Spinal cord (tissue), 10 donors: ENCODE measurements around the gene FAM120B. TPM values are rescaled to one million over a fixed set of nuclear protein-coding genes. Genes with fewer than 3 reads are reported as not detected.

Experiments
- DNase-seq, 6 donors: peaks; one replicate each; pipeline versions ENCODE4 v3.0.0 to v3.0.0-alpha.2; 2013 to 2015; ENCODE audit warnings: low spot score in 6 of 6, low read depth in 4 of 6
- H3K27ac ChIP-seq: one replicate; pipeline ENCODE4 v1.5.1; 2013; ENCODE audit warnings: low read depth, low read length, control low read depth
- H3K27me3 ChIP-seq: one replicate; pipeline ENCODE4 v1.6.1; 2013; ENCODE audit warnings: low read length; ENCODE audit not compliant: control insufficient read depth, insufficient read depth
- H3K36me3 ChIP-seq: one replicate; pipeline ENCODE4 v1.6.1; 2013; ENCODE audit warnings: low read length; ENCODE audit not compliant: control insufficient read depth, insufficient read depth
- H3K4me1 ChIP-seq: one replicate; pipeline ENCODE4 v1.6.1; 2013; ENCODE audit warnings: low read length; ENCODE audit not compliant: control insufficient read depth, insufficient read depth
- H3K4me3 ChIP-seq: one replicate; pipeline ENCODE4 v1.5.1; 2013; ENCODE audit warnings: low read depth, low read length, control low read depth
- H3K9me3 ChIP-seq: one replicate; pipeline ENCODE4 v1.6.1; 2013; ENCODE audit warnings: low read length; ENCODE audit not compliant: control insufficient read depth, insufficient read depth
- WGBS: methylation state at CpG from one replicate; pipeline ENCODE4 v1.1.5; 2013; ENCODE audit warnings: missing lambda C conversion rate; ENCODE audit not compliant: insufficient coverage; 5-methylcytosine and 5-hydroxymethylcytosine counted together
- polyA plus RNA-seq, 2 donors: library from polyadenylated mRNA; unstranded; fragments of 120-200 nt; gene quantifications; one replicate each; pipeline ENCODE4 v1.2.1, GENCODE V29; 2013; ENCODE audit not compliant: insufficient read length in 2 of 2
- total RNA-seq, 2 donors: library from RNA; depleted of rRNA in 1 of 2; stranded (reverse); fragments of 120-200 nt in 1 of 2; fragments of >200 nt in 1 of 2; gene quantifications; one replicate each; pipeline versions ENCODE4 v1.2.3 to v1.2.4, GENCODE V29; 2013 to 2014
- donor health status: healthy.

Gene FAM120B
- total and polyA plus RNA-seq, 4 donors, result 29.0 to 40.2 (median 36.6) TPM

DNA sequence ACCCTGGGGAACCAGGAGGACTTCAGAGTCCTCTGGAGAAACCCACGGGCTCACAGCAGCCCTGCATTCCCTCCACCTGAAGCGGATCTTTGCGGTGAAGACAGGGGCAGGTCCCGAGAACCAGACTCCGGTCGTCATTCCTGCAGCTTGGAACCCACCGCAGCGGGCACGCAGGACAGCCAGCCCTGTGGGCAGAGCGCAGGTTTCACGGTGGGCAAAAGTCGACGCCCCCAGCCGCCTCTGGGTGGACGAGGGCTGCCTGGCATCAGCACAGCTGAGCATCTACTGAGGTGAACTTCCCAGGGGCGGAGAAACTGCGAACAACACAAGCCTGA lies 128.2 kb downstream of the FAM120B start:
- Histone ChIP-seq H3K9me3 (peaks cover 6% of the 10 kb centered on the region), H3K4me1 (peaks cover 26% of the 10 kb centered on the region), H3K36me3 (no peaks in the 10 kb centered on the region), H3K27ac (no peak overlapping the region), H3K27me3 (peaks cover 2% of the 10 kb centered on the region), H3K4me3 (no peak overlapping the region)
- no peak for DNase-seq
- 82% methylated on average over 17 of the region's 17 CpGs for WGBS

DNA sequence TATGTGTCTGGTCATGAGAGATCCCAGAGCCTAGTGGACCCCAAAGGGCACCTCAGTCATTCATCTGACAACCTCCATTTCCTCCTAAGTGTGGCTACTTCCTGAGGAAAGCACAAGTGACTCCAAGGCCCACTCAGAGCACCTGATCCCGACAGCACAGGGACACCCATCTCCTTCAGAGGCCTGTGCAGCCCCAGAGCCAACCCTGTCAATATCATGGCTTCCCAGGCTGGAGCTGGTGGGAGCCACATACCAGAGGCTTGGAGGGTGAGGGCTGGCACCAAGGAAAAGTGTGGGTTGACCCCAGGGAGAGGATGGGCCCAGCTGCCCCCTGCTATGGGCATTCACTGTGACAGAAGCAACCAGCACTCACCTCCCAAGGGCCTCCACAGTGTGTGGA lies 129.2 kb downstream of the FAM120B start:
- no peak overlapping the region for H3K4me3 ChIP-seq
- H3K36me3 ChIP-seq, result no peaks in the 10 kb centered on the region
- WGBS, result 90% methylated on average over 1 of the region's 1 CpG
- no peak for DNase-seq
- peaks cover 2% of the 10 kb centered on the region for H3K27me3 ChIP-seq
- peaks cover 28% of the 10 kb centered on the region for H3K4me1 ChIP-seq
- peaks cover 6% of the 10 kb centered on the region for H3K9me3 ChIP-seq
- no peak overlapping the region for H3K27ac ChIP-seq

DNA sequence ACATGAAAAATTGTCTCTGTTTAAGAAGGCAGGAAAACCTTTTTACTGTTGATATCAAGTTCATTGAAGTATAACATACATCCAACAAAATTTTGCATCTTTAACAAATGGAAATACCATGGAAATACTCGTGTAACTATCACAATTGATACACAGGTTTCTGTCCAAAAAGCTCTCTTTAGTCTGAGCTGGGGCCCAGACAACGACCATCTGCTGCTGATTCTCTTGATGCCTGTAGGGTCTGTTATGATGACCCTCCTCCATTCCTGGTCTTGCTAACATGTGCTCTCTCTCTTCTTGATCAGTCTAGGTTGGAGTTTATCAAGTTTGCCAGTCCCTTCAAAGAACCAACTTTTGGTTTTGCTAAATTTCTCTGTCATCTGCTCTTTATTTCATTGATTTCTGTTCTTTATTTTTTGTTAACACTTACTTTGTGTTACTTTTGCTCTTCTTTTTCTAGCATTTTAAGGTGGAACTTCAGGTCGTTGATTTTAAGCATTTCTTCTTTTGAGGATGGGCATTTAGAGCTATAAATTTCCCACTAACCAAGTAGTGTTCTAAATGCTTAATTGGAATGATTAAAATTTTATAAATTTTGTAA lies 129.8 kb downstream of the FAM120B start:
- WGBS, result 80% methylated on average over 2 of the region's 3 CpGs
- no peak for DNase-seq
- peaks cover 2% of the 10 kb centered on the region for H3K27me3 ChIP-seq

DNA sequence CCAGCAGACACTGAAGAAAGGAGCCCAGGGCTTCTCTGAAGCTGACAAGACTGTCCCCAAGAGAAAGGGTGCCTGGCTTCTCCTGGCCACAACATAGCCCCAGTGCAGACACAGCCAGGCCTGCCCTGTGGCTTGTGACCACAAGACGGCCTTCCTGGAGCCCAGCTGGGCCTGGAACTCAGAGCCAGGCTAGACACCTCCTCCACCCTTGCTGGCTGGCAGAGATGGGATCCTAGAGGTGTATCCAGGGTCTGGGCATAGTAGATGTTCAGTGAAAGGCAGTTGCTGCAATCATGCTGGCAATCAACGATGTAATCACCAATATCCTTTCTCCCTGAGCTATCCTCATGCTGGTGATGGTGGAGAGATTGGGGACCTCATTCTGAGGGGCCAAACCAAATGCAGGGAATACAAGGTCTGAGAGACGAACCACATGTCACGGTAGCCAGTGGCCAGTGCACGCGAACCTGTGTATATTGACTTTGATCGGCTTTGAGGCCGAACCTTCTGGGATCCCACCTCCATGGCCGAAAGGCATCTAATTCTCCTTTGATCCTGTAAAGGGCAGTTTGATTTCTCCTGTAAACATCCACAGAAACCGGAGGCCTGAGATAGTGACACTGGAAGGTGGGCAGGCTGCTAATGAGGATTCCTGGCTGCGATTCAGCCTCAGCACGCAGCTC lies 131.3 kb downstream of the FAM120B start:
- whole genome bisulfite sequencing, result 53% methylated on average over 6 of the region's 12 CpGs
- H3K27ac ChIP-seq, result no peak overlapping the region

More for the DNA sequence above, 129.8 kb downstream of the FAM120B start:
- Histone ChIP-seq H3K9me3 (peaks cover 6% of the 10 kb centered on the region), H3K4me3 (no peak overlapping the region), H3K36me3 (no peaks in the 10 kb centered on the region), H3K4me1 (peaks cover 28% of the 10 kb centered on the region), H3K27ac (no peak overlapping the region)

DNA sequence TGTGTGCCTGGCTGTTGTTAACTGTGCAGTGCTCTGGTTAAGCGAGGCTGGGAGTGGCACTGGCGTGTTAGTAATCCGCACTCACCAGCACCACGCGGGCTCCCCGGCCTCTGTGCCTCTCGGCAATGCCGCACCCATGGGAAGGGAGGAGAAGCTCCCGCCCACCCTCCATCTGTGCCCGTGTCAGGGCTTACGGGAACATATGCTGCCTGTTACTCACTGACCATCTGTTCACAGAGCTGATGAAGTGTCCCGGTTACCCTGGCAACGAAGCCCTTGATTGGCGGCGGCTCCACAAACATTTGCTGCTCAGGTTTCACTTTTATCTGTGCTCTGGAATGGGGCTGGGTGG lies 131.8 kb downstream of the FAM120B start:
- peaks cover 2% of the 10 kb centered on the region for H3K27me3 ChIP-seq
- H3K36me3 ChIP-seq, result no peaks in the 10 kb centered on the region
- DNase-seq, result peak; percentile 60 to 97 (median 68)
- H3K9me3 ChIP-seq, result peaks cover 6% of the 10 kb centered on the region
- WGBS, result 0% methylated on average over 15 of the region's 15 CpGs
- peak overlapping the region; percentile 26 for H3K4me3 ChIP-seq
- H3K27ac ChIP-seq, result no peak overlapping the region
- peaks cover 34% of the 10 kb centered on the region for H3K4me1 ChIP-seq

More for the DNA sequence above, 131.3 kb downstream of the FAM120B start:
- H3K27me3 ChIP-seq, result peaks cover 2% of the 10 kb centered on the region
- peaks cover 6% of the 10 kb centered on the region for H3K9me3 ChIP-seq
- H3K36me3 ChIP-seq, result no peaks in the 10 kb centered on the region
- DNase-seq, result no peak
- peaks cover 29% of the 10 kb centered on the region for H3K4me1 ChIP-seq
- H3K4me3 ChIP-seq, result peak overlapping the region; percentile 26

DNA sequence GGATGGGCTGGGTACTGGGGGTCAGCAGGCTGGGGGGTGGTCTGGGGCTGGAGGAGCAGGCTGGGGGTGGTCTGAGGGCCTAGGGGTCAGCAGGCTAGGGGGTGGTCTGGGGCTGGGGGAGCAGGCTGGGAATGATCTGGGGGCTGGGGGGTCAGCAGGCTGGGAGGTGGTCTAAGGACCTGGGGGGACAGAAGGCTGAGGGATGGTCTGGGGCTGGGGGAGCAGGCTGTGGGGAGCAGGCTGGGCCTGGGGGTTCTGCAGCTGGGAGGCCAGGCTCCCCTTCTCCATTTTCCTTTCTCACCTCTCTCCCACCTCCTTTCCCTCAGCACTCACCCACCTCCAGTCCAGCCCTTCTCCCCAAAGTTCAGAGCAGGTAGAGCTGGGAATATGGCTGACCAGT lies 132.3 kb downstream of the FAM120B start:
- no peaks in the 10 kb centered on the region for H3K36me3 ChIP-seq
- DNase-seq, result no peak
- peaks cover 6% of the 10 kb centered on the region for H3K9me3 ChIP-seq
- peaks cover 35% of the 10 kb centered on the region for H3K4me1 ChIP-seq
- no peak overlapping the region for H3K4me3 ChIP-seq
- H3K27ac ChIP-seq, result no peak overlapping the region
- H3K27me3 ChIP-seq, result peaks cover 2% of the 10 kb centered on the region

DNA sequence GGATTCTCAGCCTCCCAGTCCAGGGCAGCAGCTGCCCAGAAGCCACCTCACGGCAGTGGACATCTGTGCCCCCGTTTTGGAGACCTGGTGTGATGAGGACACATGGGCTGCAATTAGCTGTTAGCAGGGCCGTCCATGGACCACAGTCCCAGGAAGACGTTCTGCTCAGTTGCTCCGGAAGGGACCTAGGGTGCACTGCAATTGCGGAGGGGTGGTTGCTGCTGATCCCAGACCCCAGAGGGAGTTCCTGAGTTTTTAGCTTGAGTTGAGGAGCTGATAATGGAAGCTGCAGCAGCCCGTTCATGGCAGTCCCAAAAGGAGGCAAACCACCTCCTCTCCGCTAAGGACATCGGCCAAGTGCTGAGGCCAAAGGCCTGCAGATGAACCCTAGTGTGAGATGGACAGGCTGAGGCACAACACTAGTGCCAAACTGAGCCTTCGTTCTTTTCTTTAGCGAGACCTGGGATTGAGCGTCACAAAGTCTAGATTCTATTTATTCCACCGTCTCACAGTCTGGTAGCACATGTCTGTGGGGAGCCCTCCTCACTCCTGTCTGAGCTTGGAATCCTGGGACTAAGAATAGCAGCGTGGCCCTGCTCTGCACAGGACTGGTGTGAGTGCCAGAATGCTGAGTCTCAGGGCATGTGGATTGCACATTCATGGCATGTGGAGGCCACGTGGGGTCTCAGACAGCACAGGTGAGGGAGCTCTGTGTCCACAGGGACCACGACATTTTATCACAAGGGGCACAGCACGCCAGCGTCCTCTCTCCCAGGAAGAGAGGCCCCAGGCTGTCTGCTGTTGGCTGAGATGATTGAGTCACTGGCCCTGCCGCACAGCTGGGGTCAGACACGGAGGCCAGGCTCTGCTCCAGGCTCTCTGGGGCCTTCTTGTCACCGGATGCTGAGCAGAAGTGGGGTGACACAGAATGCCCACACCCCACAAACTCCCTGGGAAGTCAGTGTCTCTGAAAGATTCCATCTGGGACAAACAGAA lies 133.1 kb downstream of the FAM120B start:
- DNase-seq, result peak in 1 of 6 donors; percentile 51
- Histone ChIP-seq H3K9me3 (peaks cover 6% of the 10 kb centered on the region), H3K36me3 (no peaks in the 10 kb centered on the region), H3K4me1 (peaks cover 35% of the 10 kb centered on the region), H3K27me3 (peaks cover 2% of the 10 kb centered on the region), H3K27ac (no peak overlapping the region), H3K4me3 (no peak overlapping the region)
- WGBS, result 86% methylated on average over 20 of the region's 21 CpGs

DNA sequence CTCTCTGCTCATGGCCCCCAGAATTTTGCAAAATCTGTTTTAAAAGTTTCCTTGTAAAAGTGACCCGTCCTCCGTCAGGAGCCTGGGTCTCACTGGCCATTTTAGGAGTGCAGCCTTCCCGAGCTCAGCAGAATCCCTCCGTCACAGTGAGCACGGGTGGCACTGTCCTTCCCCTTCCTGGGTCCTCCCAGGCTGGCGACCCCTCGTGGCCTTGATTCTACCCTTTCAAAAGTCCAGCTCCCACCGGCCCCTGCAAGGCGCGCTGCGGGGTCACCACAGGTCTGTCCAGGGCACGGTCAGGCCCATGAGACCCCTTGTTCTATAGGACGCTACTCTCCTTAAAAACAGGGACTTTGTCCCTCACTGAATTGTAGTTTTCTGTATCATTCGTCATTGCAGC lies 133.9 kb downstream of the FAM120B start:
- no peak overlapping the region for H3K4me3 ChIP-seq
- H3K27ac ChIP-seq, result no peak overlapping the region
- DNase-seq, result no peak
- no peaks in the 10 kb centered on the region for H3K36me3 ChIP-seq
- H3K27me3 ChIP-seq, result peaks cover 2% of the 10 kb centered on the region
- 82% methylated on average over 12 of the region's 14 CpGs for WGBS
- H3K4me1 ChIP-seq, result peaks cover 42% of the 10 kb centered on the region
- peaks cover 6% of the 10 kb centered on the region for H3K9me3 ChIP-seq

DNA sequence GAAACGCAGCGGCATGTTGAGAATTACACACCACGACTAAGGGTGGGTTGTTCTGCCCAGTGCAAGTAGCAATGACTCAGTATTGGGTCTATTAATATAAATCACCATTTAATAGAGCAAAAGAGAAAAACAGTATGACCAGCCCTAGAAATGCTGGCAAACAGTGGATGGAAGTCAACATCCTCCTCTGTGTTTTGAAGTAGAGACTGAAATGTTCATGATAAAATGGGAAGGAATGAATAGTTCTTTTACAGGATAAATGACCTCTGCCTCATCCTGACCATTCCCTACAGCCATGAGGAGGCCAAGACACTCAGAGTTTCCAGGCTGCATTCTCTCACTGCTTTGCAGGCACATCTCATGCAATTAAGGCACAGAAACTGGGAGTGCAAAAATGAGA lies 134.8 kb downstream of the FAM120B start:
- no peak for DNase-seq
- peaks cover 3% of the 10 kb centered on the region for H3K9me3 ChIP-seq
- H3K4me1 ChIP-seq, result peaks cover 44% of the 10 kb centered on the region
- H3K27ac ChIP-seq, result no peak overlapping the region
- peaks cover 2% of the 10 kb centered on the region for H3K27me3 ChIP-seq
- H3K36me3 ChIP-seq, result no peaks in the 10 kb centered on the region
- WGBS, result no CpG with 5 or more reads among the region's 3 CpGs
- H3K4me3 ChIP-seq, result no peak overlapping the region
